NCI-H446 (cell line): ENCODE measurements around the gene FLVCR1.
"Not testable (repeated sequence)": the region's sequence is repeated elsewhere in the genome, so short reads cannot be mapped to it uniquely, and the experiment has no call there.

ENCODE experiments used
- DNase-seq, 2 experiments: peaks; one replicate each; lab custom pipeline; 2025; lab: John Stamatoyannopoulos, UW

FLVCR1 gene

GRCh38 chr1:212857992-212858460 is at the start of gene FLVCR1:
TSS of gene FLVCR1 (plus strand) at chr1:212858275. CDS start at chr1:212858453, 178 bp downstream.
- peak; percentile 95 to 99 for DNase-seq

GRCh38 chr1:212814537-212815334 is 43.3 kb upstream of the FLVCR1 start:
- no peak for DNase-seq

- DNase-seq, result no peak
Measured at GRCh38 chr1:212816567-212817278, 41.4 kb upstream of the FLVCR1 start.

- DNase-seq, result no peak
Measured at GRCh38 chr1:212819726-212820125, 38.3 kb upstream of the FLVCR1 start.

GRCh38 chr1:212820969-212821368 is 37.1 kb upstream of the FLVCR1 start:
- no peak for DNase-seq

GRCh38 chr1:212822956-212823355 is 35.1 kb upstream of the FLVCR1 start:
- no peak for DNase-seq

GRCh38 chr1:212824201-212824600 is 33.9 kb upstream of the FLVCR1 start:
- no peak for DNase-seq

- no peak for DNase-seq
Measured at GRCh38 chr1:212825798-212826452, 32.1 kb upstream of the FLVCR1 start.

- DNase-seq, result no peak
Measured at GRCh38 chr1:212827171-212827776, 30.8 kb upstream of the FLVCR1 start.

- DNase-seq, result no peak
Measured at GRCh38 chr1:212827831-212828278, 30.2 kb upstream of the FLVCR1 start.

GRCh38 chr1:212828395-212828794 is 29.7 kb upstream of the FLVCR1 start:
- DNase-seq, result no peak

- DNase-seq, result not testable (repeated sequence)
Measured at GRCh38 chr1:212833211-212834207, 24.6 kb upstream of the FLVCR1 start.

- DNase-seq, result no peak
Measured at GRCh38 chr1:212838145-212838544, 19.9 kb upstream of the FLVCR1 start.

- DNase-seq, result not testable (repeated sequence)
Measured at GRCh38 chr1:212844521-212844920, 13.6 kb upstream of the FLVCR1 start.

- no peak for DNase-seq
Measured at GRCh38 chr1:212847549-212847948, 10.5 kb upstream of the FLVCR1 start, which contains the start of gene SPATA45. TSS of gene SPATA45 (minus strand) at chr1:212847649. CDS start at chr1:212836149, 11,500 bp downstream.

- no peak for DNase-seq
Measured at GRCh38 chr1:212852105-212852688, 5.9 kb upstream of the FLVCR1 start.

GRCh38 chr1:212853658-212854057 is 4.4 kb upstream of the FLVCR1 start:
- DNase-seq, result no peak

- no peak for DNase-seq
Measured at GRCh38 chr1:212856755-212857154, 1.3 kb upstream of the FLVCR1 start.

GRCh38 chr1:212858461-212859265 is 588 bp downstream of the FLVCR1 start:
- DNase-seq, result no peak
